HG02763 (cell line): Measurements from ENCODE around the gene UST.

Experiments used
- ATAC-seq: cut with Tn5 transposase; IDR thresholded peaks from one replicate; pipeline ENCODE4 v1.9.1; 2021; ENCODE audit warnings: mild to moderate bottlenecking, moderate library complexity; ENCODE audit not compliant: unreplicated experiment

Gene UST

DNA sequence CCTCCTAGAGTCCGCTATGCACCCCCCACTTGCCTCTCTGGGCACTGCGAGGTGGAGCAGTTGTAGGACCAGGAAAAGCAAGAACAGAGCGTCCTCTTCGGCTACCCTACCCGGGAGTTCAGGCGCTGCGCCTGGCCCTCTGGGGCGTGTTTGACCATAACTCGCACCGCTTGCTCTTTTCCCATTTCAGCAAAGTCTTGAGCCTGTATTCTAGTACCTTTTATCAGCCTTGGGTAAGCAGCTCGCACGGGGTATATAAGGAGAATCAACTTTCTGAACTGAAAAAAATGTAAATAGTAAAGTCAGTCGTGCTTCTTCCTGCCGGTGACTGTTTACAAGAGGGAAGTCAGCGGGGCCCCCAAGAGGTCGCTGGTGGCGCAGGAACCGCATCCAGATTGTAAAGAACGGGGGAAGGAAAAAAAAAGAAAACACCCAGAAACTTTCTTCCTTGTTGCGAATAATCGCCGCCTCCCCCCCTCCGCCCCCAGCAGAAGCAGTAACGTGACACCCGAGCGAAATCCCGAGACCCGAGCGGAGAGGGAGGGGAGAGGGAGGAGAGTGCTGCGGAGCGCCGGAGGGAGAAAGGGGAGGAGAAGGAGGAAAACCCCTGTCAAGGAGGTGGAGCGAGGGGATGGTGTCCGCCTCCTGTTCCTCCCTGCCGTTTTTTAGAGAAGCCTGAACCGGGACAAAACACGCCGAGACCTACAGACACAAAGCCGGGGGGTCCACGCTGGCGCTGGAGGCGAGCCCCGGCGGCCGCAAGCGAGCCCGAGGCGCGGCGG is at the start of gene UST:
TSS of gene UST (plus strand) at position 668 of the 782 bp plus-strand sequence. CDS start 401 bp downstream, outside the sequence.
- ATAC-seq, result no peak

DNA sequence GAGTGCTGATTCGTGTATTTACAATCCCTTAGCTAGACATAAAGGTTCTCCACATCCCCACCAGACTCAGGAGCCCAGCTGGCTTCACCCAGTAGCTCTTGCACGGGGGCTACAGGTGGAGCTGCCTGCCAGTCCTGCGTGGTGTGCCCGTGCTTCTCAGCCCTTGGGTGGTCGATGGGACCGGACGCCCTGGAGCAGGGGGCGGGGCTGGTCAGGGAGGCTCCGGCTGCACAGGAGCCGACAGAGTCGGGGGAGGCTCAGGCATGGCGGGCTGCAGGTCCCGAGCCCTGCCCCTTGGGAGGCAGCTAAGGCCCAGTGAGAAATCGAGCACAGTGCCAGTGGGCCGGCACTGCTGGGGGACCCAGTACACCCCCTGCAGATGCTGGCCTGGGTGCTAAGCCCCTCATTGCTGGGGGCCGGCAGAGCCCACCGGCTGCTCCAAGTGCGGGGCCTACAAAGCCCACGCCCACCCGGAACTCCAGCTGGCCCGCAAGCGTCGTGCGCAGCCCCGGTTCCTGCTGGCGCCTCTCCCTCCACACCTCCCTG is 48.9 kb upstream of the UST start:
- ATAC-seq, result no peak

DNA sequence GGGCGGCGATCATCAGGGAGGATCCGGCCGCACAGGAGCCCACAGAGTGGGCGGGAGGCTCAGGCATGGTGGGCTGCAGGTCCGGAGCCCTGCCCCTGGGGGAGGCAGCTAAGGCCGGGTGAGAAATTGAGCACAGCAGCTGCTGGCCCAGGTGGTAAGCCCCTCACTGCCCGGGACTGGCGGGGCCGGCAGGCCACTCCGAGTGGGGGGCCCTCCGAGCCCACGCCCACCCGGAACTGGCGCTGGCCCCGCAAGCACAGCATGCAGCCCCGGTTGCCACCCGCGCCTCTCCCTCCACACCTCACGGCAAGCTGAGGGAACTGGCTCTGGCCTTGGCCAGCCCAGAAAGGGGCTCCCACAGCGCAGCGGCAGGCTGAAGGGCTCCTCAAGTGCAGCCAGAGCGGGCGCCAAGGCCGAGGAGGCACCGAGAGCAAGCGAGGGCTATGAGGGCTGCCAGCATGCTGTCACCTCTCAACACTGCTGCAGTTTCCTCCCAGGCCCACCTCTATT is 48.1 kb upstream of the UST start:
- ATAC-seq, result no peak

GRCh38 chr6:148700047-148700715 is 46.6 kb upstream of the UST start:
- ATAC-seq, result no peak

GRCh38 chr6:148700741-148701311 is 46.0 kb upstream of the UST start:
- ATAC-seq, result peak; percentile 67

- peak; percentile 20 for ATAC-seq
These were observed 45.5 kb upstream of the UST start for GRCh38 chr6:148701375-148701774.

GRCh38 chr6:148703900-148704299 is 42.9 kb upstream of the UST start:
- ATAC-seq, result no peak

DNA sequence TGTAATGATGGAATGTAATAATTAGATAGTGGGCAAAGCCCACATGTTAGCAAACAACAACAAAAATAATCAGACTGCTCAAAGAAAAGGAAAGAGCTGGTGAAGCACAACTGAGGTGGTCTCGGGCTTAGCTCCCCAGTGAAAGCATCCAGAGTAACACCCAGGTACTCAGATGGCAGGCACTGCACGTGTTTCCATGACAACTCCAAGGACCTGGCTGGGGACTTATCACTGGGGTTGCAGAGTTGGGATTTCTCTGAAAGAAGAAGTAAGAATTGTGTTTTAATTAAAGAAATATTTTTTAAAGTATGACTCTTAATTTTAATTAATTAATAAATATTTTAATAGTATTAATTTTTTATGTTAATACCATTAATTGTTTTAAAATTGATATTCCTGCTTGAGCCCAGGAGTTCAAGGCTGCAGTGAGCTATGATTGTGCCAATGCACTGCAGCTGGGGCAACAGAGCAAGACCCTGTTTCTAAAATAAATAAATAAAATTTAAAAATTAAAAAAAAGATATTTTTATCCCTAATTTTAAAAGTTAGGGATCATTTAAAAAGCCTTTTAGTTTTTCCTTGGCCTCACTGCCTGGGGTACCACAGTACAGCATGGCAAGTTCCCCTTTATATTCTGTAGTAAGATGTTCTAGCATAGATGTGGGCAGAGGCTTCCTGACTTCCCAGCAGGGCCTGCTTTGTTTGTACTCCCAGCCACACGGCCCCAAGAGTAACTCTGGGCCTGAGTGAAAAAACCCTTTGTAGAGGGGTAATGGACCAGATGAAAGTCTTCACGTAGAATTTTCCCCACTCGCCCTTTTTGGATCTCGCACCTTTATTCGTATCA is 42.2 kb upstream of the UST start:
- no peak for ATAC-seq

- ATAC-seq, result no peak
These were observed 38.1 kb upstream of the UST start for GRCh38 chr6:148708707-148709106.

DNA sequence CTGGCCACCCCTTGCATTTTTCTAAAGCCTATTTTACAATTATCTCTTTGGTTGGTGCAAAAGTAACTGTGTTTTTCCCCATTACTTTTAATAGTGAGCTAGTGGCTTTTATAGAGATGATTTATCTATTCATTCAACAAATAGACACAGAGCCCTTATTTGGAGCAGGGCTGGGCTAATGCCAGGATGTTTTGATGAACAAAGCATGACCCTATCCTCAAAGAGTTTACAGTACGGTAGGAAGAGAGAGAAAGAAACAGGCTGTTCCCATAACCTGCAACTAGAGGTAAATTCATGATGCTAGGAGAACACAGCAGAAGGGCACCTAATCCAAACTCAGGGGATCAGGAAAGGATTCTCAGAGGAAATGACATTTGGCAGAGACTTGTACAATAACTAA is 37.3 kb upstream of the UST start:
- no peak for ATAC-seq

DNA sequence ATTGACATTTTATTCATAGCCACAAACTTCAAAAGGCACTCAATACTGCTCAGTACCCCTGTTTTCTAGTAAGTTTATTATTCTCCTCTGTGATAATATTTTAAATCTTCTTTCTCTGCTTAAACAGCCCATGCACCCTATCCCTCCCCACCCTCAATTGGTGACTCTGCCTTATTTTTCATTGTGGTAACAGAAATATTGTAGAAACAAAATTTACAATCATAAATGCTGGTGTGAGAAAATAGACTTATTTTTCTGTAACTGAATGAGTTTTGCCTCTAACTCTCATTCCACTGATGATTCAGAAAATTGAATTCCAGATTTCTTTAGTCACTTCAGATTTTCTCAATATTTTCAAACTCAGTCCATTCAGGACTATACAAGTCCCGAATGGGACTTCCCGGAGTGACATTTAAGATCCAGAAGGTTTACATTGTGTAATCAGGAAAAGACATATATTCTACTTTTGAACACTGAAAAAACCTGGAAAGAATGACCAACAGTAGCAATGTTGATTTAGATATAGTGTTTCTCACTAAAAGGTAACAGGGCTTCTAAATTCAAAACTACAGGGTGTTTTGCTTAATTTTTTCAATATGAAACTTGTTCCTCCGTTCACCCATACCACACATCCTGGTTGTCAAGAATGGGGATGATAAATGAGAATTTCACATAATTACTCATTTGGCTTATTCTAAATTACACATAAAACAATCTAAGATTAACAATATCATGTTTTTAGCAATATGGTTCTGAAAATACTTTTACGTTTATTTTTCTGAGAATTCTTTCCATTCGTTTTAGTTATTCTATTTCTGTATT is 34.8 kb upstream of the UST start:
- ATAC-seq, result no peak

DNA sequence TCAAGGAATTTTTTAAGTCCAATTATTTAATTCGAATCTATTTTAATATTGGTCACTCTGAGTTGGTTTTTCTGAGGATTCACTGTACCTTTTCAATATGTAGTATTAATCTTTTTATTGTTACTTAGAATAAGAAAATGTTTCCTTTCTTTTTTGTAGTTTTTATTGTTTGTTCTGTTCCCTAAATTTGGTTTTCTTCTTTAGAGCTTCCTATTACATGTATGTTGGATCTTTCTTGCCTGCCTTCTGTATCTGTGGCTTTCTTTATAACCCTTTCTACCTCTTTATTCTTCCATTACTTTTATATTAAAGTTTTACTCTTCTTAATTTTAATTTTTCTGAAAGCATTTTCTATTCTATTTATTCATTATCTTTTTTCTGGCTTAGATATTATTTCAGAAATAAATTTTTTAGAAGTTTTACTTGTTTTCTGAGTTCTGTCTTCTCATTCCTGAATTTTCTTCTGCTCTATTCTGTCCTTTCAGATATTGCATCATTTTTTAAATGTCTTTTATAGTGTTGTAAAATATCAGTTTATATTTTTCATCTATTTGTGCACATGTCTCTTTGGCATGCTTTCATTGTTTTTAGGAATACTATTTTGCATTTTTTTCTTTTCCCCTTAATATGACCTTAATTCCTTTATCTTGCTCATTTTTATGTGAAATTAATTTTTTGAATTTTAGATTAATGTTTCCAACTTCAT is 33.6 kb upstream of the UST start:
- no peak for ATAC-seq

DNA sequence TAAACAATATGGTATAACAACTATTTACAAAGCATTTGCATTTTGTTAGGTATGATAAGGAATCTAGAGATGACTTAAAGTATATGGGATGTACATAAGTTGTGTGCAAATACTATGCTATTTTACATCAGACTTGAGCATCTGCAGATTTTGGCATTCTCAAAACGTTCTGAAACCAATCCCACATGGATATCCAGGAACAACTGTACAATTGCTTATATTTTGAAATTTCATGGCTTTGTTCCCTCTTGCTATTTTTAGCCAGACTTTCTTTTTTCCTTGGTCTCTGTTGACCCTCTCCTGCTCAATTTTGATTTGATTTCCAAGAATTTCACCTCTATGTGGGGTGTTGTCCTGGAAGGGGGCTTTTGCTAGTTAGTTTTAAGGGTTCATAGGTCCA is 32.9 kb upstream of the UST start:
- no peak for ATAC-seq

GRCh38 chr6:148716811-148717210 is 30.0 kb upstream of the UST start:
- ATAC-seq, result no peak

GRCh38 chr6:148720406-148720805 is 26.4 kb upstream of the UST start:
- no peak for ATAC-seq

GRCh38 chr6:148720897-148721296 is 25.9 kb upstream of the UST start:
- ATAC-seq, result no peak

- ATAC-seq, result no peak
These were observed 23.3 kb upstream of the UST start for GRCh38 chr6:148723484-148723883.

GRCh38 chr6:148724428-148724827 is 22.4 kb upstream of the UST start:
- ATAC-seq, result no peak

DNA sequence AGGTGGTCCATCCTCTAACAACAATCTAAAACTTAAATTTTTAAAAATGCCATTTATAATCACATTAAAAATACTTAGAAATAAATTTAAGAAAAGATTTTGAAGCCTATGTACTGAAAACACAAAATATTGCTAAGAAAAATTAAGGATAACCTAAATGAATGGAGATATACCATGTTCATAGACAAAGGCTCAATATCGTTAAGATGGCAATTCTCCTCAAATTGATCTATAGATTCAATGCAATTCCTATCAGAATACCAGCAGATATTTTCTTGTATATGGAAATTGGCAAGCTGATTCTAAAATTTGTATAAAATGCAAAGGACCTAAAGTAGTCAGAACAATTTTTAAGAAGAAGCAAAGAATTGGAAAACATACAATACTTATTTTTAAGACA is 19.7 kb upstream of the UST start:
- no peak for ATAC-seq
